ENCODE data around the gene GPR176.
"Not testable (repeated sequence)": the region's sequence is repeated elsewhere in the genome, so short reads cannot be mapped to it uniquely, and the experiment has no call there.

The GPR176 gene

GRCh38 chr15:39898317-39898716 is 21.7 kb downstream of the GPR176 start:
- no peak for DNase-seq
- intact Hi-C loops (cut with DNase I): no loop called here

- intact Hi-C loops (cut with DNase I): no loop called here
- no peak for DNase-seq
Measured at GRCh38 chr15:39896846-39897245, 23.2 kb downstream of the GPR176 start.

GRCh38 chr15:39896101-39896500 is 24.0 kb downstream of the GPR176 start:
- intact Hi-C loops (cut with DNase I): no loop called here
- DNase-seq: no peak

GRCh38 chr15:39893051-39893450 is 27.0 kb downstream of the GPR176 start:
- DNase-seq; intact Hi-C loops (cut with DNase I): not testable (repeated sequence)

- DNase-seq: no peak
- intact Hi-C loops (cut with DNase I): no loop called here
Measured at GRCh38 chr15:39892418-39892817, 27.6 kb downstream of the GPR176 start.

GRCh38 chr15:39890621-39891020 is 29.4 kb downstream of the GPR176 start:
- intact Hi-C loops (cut with DNase I): no loop called here

GRCh38 chr15:39889601-39890000 is 30.5 kb downstream of the GPR176 start:
- no peak for DNase-seq
- intact Hi-C loops (cut with DNase I): no loop called here

More at GRCh38 chr15:39890621-39891020, 29.4 kb downstream of the GPR176 start:
- no peak for DNase-seq

- intact Hi-C loops (cut with DNase I): no loop called here
Measured at GRCh38 chr15:39888809-39889208, 31.3 kb downstream of the GPR176 start.

GRCh38 chr15:39888243-39888642 is 31.8 kb downstream of the GPR176 start:
- intact Hi-C loops (cut with DNase I): no loop called here
- DNase-seq: no peak

More at GRCh38 chr15:39888809-39889208, 31.3 kb downstream of the GPR176 start:
- no peak for DNase-seq

- intact Hi-C loops (cut with DNase I): no loop called here
- peak in 29 of 42 donors; percentile 10 to 59 (median 30) for DNase-seq
Measured at GRCh38 chr15:39887832-39888231, 32.2 kb downstream of the GPR176 start.

GRCh38 chr15:39887211-39887610 is 32.9 kb downstream of the GPR176 start:
- intact Hi-C loops (cut with DNase I): no loop called here
- no peak for DNase-seq

- intact Hi-C loops (cut with DNase I): no loop called here
- peak in 1 of 42 donors; percentile 19 for DNase-seq
Measured at GRCh38 chr15:39886418-39886817, 33.6 kb downstream of the GPR176 start.

GRCh38 chr15:39885099-39885777 is 34.8 kb downstream of the GPR176 start:
- intact Hi-C loops (cut with DNase I): no loop called here
- no peak for DNase-seq

- intact Hi-C loops (cut with DNase I): no loop called here
- no peak for DNase-seq
Measured at GRCh38 chr15:39884351-39884750, 35.7 kb downstream of the GPR176 start.

GRCh38 chr15:39882602-39883001 is 37.5 kb downstream of the GPR176 start:
- no peak for DNase-seq
- intact Hi-C loops (cut with DNase I): no loop called here

GRCh38 chr15:39881790-39882189 is 38.3 kb downstream of the GPR176 start:
- intact Hi-C loops (cut with DNase I): no loop called here
- DNase-seq: no peak

GRCh38 chr15:39880718-39881387 is 39.2 kb downstream of the GPR176 start:
- no peak for DNase-seq
- intact Hi-C loops (cut with DNase I): no loop called here

- no peak for DNase-seq
- intact Hi-C loops (cut with DNase I): no loop called here
Measured at GRCh38 chr15:39878406-39878785, 41.7 kb downstream of the GPR176 start.

- intact Hi-C loops (cut with DNase I): no loop called here
- peak in 10 of 42 donors; percentile 7 to 54 (median 30) for DNase-seq
Measured at GRCh38 chr15:39874890-39875549, 45.0 kb downstream of the GPR176 start.

- intact Hi-C loops (cut with DNase I): no loop called here
- no peak for DNase-seq
Measured at GRCh38 chr15:39873978-39874377, 46.1 kb downstream of the GPR176 start.
